HG02623 (cell line): ENCODE results near the gene OCIAD1.
"Not testable (repeated sequence)": the region's sequence is repeated elsewhere in the genome, so short reads cannot be mapped to it uniquely, and the experiment has no call there.

Experiments used
- ATAC-seq: cut with Tn5 transposase; IDR thresholded peaks from one replicate; pipeline ENCODE4 v1.9.1; 2021; ENCODE audit warnings: moderate library complexity; ENCODE audit not compliant: unreplicated experiment

OCIAD1 gene

GRCh38 chr4:48830706-48831531 is at the start of gene OCIAD1:
Gene OCIAD1 (plus strand): TSS chr4:48831088. CDS start chr4:48832625, 1,537 bp downstream.
- ATAC-seq: peak; percentile 99

- no peak for ATAC-seq
Measured at GRCh38 chr4:48781968-48782367, 48.9 kb upstream of the OCIAD1 start.

GRCh38 chr4:48785302-48785701 is 45.6 kb upstream of the OCIAD1 start:
- ATAC-seq: no peak

- ATAC-seq: no peak
Measured at GRCh38 chr4:48786549-48786948, 44.3 kb upstream of the OCIAD1 start.

GRCh38 chr4:48787056-48787455 is 43.8 kb upstream of the OCIAD1 start:
- no peak for ATAC-seq

GRCh38 chr4:48790561-48790960 is 40.3 kb upstream of the OCIAD1 start:
- no peak for ATAC-seq

GRCh38 chr4:48791313-48791712 is 39.6 kb upstream of the OCIAD1 start:
- no peak for ATAC-seq

- ATAC-seq: no peak
Measured at GRCh38 chr4:48792348-48793006, 38.4 kb upstream of the OCIAD1 start.

GRCh38 chr4:48795108-48795507 is 35.8 kb upstream of the OCIAD1 start:
- ATAC-seq: no peak

- ATAC-seq: no peak
Measured at GRCh38 chr4:48796191-48796926, 34.5 kb upstream of the OCIAD1 start.

- ATAC-seq: no peak
Measured at GRCh38 chr4:48796927-48797679, 33.8 kb upstream of the OCIAD1 start.

- ATAC-seq: no peak
Measured at GRCh38 chr4:48798117-48798516, 32.8 kb upstream of the OCIAD1 start.

- ATAC-seq: no peak
Measured at GRCh38 chr4:48799157-48799556, 31.7 kb upstream of the OCIAD1 start.

GRCh38 chr4:48800155-48800554 is 30.7 kb upstream of the OCIAD1 start:
- ATAC-seq: not testable (repeated sequence)

- no peak for ATAC-seq
Measured at GRCh38 chr4:48801016-48801715, 29.7 kb upstream of the OCIAD1 start.

- no peak for ATAC-seq
Measured at GRCh38 chr4:48804584-48805301, 26.1 kb upstream of the OCIAD1 start.

- ATAC-seq: no peak
Measured at GRCh38 chr4:48812866-48813265, 18.0 kb upstream of the OCIAD1 start.

- ATAC-seq: peak; percentile 82
Measured at GRCh38 chr4:48813964-48814363, 16.9 kb upstream of the OCIAD1 start.

GRCh38 chr4:48815483-48815882 is 15.4 kb upstream of the OCIAD1 start:
- no peak for ATAC-seq

- ATAC-seq: not testable (repeated sequence)
Measured at GRCh38 chr4:48816297-48816696, 14.6 kb upstream of the OCIAD1 start.
